Erythroblast (primary cell): Measurements from ENCODE around the gene LDLRAD4.

ENCODE experiments used
- GATA1 ChIP-seq: IDR thresholded peaks from 2 replicates; pipeline ENCODE4 v1.6.1; 2011; ENCODE audit warnings: low read depth, mild to moderate bottlenecking, control low read depth, low read length, moderate library complexity
- POLR2A ChIP-seq: IDR thresholded peaks from 2 replicates; pipeline ENCODE4 v1.6.1; 2011; ENCODE audit warnings: mild to moderate bottlenecking, low read length

DNA sequence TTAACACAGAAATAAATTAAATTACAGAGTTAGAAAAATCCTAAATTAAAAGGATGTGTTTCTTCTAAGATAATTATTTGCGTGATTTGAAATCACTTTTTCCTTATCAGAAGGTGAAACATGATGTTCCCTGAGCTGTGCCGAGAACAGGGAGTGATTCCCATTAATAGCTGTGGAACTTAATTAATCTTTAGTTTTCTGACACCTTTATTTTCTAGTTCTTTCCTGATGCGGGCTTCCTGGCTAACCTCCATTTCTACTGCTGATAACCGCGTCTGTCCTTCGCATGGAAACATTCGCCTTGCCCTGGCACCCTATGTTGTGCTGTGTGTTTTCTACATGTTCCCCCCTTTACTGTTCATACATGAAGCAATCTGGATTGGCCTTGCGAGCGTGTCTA, 334.9 kb downstream of the LDLRAD4 start:
- TF ChIP-seq POLR2A (no peak), GATA1 (no peak)
